ENCODE results near the gene CHST7. TPM values are rescaled to one million over a fixed set of nuclear protein-coding genes. Genes with fewer than 3 reads are reported as not detected.

CHST7 gene
- total RNA-seq, 1 experiment from 2014 or later = 47.2 TPM

GRCh38 chrX:46582325-46582724 is 8.8 kb downstream of the CHST7 start:
- Histone ChIP-seq H3K4me3 (ENCODE audit: insufficient read depth, low read depth, low read length) (no peak overlapping the region), H3K27me3 (ENCODE audit: control insufficient read depth, insufficient read depth, low read length) (no peaks in the 10 kb centered on the region), H3K36me3 (replicated peaks; ENCODE audit: control insufficient read depth, insufficient read depth, low read length) (no peaks in the 10 kb centered on the region; the same call in 1 of the 2 replicates)
- no peak for DNase-seq

DNA sequence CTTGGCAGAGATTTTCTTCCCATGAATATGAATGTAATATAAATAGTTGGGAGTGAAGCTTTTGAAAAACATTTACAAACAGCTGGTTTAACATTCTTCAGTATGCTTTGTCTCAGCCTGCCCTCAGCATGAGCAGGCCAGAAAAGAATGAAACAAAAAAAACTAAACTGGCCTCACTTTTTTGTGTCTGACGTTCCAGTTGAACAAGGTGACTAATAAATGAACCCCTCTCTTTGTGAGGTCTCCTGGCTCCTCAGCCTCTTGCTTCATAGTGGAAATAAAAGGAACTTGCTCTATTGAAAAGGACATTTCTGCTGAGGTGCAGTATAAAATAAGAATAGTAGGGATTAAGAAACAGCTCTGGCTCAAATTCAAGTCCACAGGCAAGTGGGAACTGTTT is 9.4 kb downstream of the CHST7 start:
- Histone ChIP-seq H3K27me3 (ENCODE audit: control insufficient read depth, insufficient read depth, low read length) (no peaks in the 10 kb centered on the region), H3K36me3 (replicated peaks; ENCODE audit: control insufficient read depth, insufficient read depth, low read length) (no peaks in the 10 kb centered on the region), H3K4me3 (ENCODE audit: insufficient read depth, low read depth, low read length) (no peak overlapping the region)
- no peak for DNase-seq

- no peak for DNase-seq
- no peaks in the 10 kb centered on the region for H3K27me3 ChIP-seq (ENCODE audit: control insufficient read depth, insufficient read depth, low read length)
- H3K36me3 ChIP-seq (replicated peaks; ENCODE audit: control insufficient read depth, insufficient read depth, low read length) = no peaks in the 10 kb centered on the region
- H3K4me3 ChIP-seq (ENCODE audit: insufficient read depth, low read depth, low read length) = no peak overlapping the region
Measured at GRCh38 chrX:46584736-46585135, 11.2 kb downstream of the CHST7 start.

DNA sequence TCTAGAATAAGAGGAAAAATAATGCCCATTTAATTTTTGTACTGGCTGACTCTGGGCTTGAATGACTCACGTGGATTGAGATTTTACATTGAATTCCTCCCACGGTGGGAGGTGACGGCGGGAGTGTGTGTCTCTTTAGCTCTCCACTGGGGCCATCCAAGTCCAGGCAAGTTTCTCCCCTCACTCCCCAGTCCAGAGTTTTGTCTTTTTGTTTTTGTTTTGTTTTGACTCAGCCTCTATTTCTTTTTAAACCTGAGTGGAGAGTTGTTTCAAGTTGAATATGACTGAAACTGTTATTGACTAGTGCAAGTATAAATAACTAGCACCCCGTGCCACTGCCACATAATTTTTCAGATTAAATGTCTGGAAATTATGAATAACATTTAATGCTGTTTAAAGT is 13.6 kb downstream of the CHST7 start:
- DNase-seq = no peak
- no peaks in the 10 kb centered on the region for H3K27me3 ChIP-seq (ENCODE audit: control insufficient read depth, insufficient read depth, low read length)
- no peaks in the 10 kb centered on the region for H3K36me3 ChIP-seq (replicated peaks; ENCODE audit: control insufficient read depth, insufficient read depth, low read length)
- no peak overlapping the region for H3K4me3 ChIP-seq (ENCODE audit: insufficient read depth, low read depth, low read length)

DNA sequence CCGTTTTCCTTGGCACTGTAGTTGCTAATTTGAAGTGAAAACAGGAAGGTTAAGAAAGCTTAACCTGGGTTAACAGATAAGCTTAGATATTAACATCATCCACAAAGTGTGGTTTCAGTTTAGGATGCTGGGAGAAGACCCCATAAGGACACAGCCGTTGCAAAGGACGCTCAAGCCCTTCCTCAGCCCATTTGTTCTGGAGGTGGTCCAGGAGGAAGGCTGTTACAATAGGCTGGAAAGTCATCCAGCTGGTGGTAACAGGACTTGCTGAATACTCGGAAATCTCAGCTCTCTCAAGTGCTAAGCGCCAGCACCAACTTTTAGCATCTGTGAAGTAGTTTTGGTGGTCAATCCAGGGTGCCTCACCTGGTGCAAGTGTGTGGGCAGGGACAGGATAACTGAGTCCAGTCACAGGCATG is 14.2 kb downstream of the CHST7 start:
- no peaks in the 10 kb centered on the region for H3K36me3 ChIP-seq (replicated peaks; ENCODE audit: control insufficient read depth, insufficient read depth, low read length)
- no peak overlapping the region for H3K4me3 ChIP-seq (ENCODE audit: insufficient read depth, low read depth, low read length)
- no peaks in the 10 kb centered on the region for H3K27me3 ChIP-seq (ENCODE audit: control insufficient read depth, insufficient read depth, low read length)
- no peak for DNase-seq

- Histone ChIP-seq H3K36me3 (replicated peaks; ENCODE audit: control insufficient read depth, insufficient read depth, low read length) (no peaks in the 10 kb centered on the region), H3K4me3 (ENCODE audit: insufficient read depth, low read depth, low read length) (no peak overlapping the region), H3K27me3 (ENCODE audit: control insufficient read depth, insufficient read depth, low read length) (no peaks in the 10 kb centered on the region)
- no peak for DNase-seq
Measured at GRCh38 chrX:46588263-46588662, 14.7 kb downstream of the CHST7 start.

GRCh38 chrX:46589977-46590723 is 16.6 kb downstream of the CHST7 start:
- DNase-seq = no peak
- no peaks in the 10 kb centered on the region for H3K36me3 ChIP-seq (replicated peaks; ENCODE audit: control insufficient read depth, insufficient read depth, low read length)
- no peak overlapping the region for H3K4me3 ChIP-seq (ENCODE audit: insufficient read depth, low read depth, low read length)
- no peaks in the 10 kb centered on the region for H3K27me3 ChIP-seq (ENCODE audit: control insufficient read depth, insufficient read depth, low read length)

GRCh38 chrX:46595084-46595483 is 21.5 kb downstream of the CHST7 start:
- no peak for DNase-seq
- no peaks in the 10 kb centered on the region for H3K36me3 ChIP-seq (replicated peaks; ENCODE audit: control insufficient read depth, insufficient read depth, low read length)
- H3K27me3 ChIP-seq (ENCODE audit: control insufficient read depth, insufficient read depth, low read length) = no peaks in the 10 kb centered on the region
- no peak overlapping the region for H3K4me3 ChIP-seq (ENCODE audit: insufficient read depth, low read depth, low read length)

DNA sequence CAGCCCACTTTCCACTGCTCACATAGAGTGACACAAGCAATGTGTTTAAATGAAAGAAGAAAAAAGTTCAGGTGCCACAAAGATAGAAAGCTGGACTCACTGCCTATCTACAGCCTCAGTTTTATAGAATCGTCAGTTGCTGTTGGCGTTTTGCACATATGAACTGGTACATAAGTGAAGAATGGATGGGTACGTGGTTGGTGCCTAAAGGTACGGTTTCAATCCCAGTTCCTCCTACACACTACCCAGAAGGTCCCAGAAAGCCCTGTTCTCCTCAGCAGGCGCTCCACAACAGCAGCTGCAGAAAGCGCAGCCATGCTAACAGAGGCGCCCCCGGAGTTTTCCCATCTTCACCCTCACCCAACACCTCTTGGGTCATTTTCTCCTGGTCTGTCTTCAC is 23.6 kb downstream of the CHST7 start:
- H3K27me3 ChIP-seq (ENCODE audit: control insufficient read depth, insufficient read depth, low read length) = no peaks in the 10 kb centered on the region
- H3K4me3 ChIP-seq (ENCODE audit: insufficient read depth, low read depth, low read length) = no peak overlapping the region
- H3K36me3 ChIP-seq (replicated peaks; ENCODE audit: control insufficient read depth, insufficient read depth, low read length) = no peaks in the 10 kb centered on the region
- DNase-seq = no peak

GRCh38 chrX:46597771-46598170 is 24.2 kb downstream of the CHST7 start:
- Histone ChIP-seq H3K36me3 (replicated peaks; ENCODE audit: control insufficient read depth, insufficient read depth, low read length) (no peaks in the 10 kb centered on the region), H3K4me3 (ENCODE audit: insufficient read depth, low read depth, low read length) (no peak overlapping the region), H3K27me3 (ENCODE audit: control insufficient read depth, insufficient read depth, low read length) (no peaks in the 10 kb centered on the region)
- no peak for DNase-seq

- no peak for DNase-seq
- H3K4me3 ChIP-seq (ENCODE audit: insufficient read depth, low read depth, low read length) = no peak overlapping the region
Measured at GRCh38 chrX:46599051-46599560, 25.5 kb downstream of the CHST7 start.

DNA sequence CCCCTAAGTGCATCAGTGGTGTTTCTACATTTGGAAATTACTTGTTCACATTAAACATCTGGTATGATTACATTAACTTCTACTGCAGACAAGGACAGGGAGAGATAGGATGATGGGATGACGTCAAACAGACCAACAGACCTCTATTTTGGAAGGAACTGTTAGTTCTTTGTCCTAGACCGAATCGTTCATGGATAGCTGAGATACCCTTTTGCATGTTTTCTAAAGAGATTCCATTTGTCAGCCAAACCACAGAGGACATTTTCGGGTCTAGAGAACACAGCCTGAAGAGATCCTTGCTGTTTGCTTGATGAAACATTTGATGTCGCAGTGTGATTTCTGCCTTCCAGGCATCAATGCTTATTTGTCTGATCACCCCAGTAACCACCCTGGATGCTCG is 27.7 kb downstream of the CHST7 start:
- DNase-seq = no peak
- no peaks in the 10 kb centered on the region for H3K36me3 ChIP-seq (replicated peaks; ENCODE audit: control insufficient read depth, insufficient read depth, low read length)
- no peak overlapping the region for H3K4me3 ChIP-seq (ENCODE audit: insufficient read depth, low read depth, low read length)
- no peaks in the 10 kb centered on the region for H3K27me3 ChIP-seq (ENCODE audit: control insufficient read depth, insufficient read depth, low read length)

More at GRCh38 chrX:46599051-46599560, 25.5 kb downstream of the CHST7 start:
- no peaks in the 10 kb centered on the region for H3K36me3 ChIP-seq (replicated peaks; ENCODE audit: control insufficient read depth, insufficient read depth, low read length)
- no peaks in the 10 kb centered on the region for H3K27me3 ChIP-seq (ENCODE audit: control insufficient read depth, insufficient read depth, low read length)

- Histone ChIP-seq H3K4me3 (ENCODE audit: insufficient read depth, low read depth, low read length) (no peak overlapping the region), H3K36me3 (replicated peaks; ENCODE audit: control insufficient read depth, insufficient read depth, low read length) (no peaks in the 10 kb centered on the region), H3K27me3 (ENCODE audit: control insufficient read depth, insufficient read depth, low read length) (no peaks in the 10 kb centered on the region)
- no peak for DNase-seq
Measured at GRCh38 chrX:46602468-46603102, 29.0 kb downstream of the CHST7 start.

- no peaks in the 10 kb centered on the region for H3K27me3 ChIP-seq (ENCODE audit: control insufficient read depth, insufficient read depth, low read length)
- H3K4me3 ChIP-seq (ENCODE audit: insufficient read depth, low read depth, low read length) = no peak overlapping the region
- H3K36me3 ChIP-seq (replicated peaks; ENCODE audit: control insufficient read depth, insufficient read depth, low read length) = no peaks in the 10 kb centered on the region
- no peak for DNase-seq
Measured at GRCh38 chrX:46607916-46608315, 34.4 kb downstream of the CHST7 start.

- H3K27me3 ChIP-seq (ENCODE audit: control insufficient read depth, insufficient read depth, low read length) = no peaks in the 10 kb centered on the region
- DNase-seq = no peak
- H3K36me3 ChIP-seq (replicated peaks; ENCODE audit: control insufficient read depth, insufficient read depth, low read length) = no peaks in the 10 kb centered on the region
- no peak overlapping the region for H3K4me3 ChIP-seq (ENCODE audit: insufficient read depth, low read depth, low read length)
Measured at GRCh38 chrX:46610070-46610658, 36.6 kb downstream of the CHST7 start.
